Measurements from ENCODE around the gene FOXP1.

FOXP1 gene

DNA sequence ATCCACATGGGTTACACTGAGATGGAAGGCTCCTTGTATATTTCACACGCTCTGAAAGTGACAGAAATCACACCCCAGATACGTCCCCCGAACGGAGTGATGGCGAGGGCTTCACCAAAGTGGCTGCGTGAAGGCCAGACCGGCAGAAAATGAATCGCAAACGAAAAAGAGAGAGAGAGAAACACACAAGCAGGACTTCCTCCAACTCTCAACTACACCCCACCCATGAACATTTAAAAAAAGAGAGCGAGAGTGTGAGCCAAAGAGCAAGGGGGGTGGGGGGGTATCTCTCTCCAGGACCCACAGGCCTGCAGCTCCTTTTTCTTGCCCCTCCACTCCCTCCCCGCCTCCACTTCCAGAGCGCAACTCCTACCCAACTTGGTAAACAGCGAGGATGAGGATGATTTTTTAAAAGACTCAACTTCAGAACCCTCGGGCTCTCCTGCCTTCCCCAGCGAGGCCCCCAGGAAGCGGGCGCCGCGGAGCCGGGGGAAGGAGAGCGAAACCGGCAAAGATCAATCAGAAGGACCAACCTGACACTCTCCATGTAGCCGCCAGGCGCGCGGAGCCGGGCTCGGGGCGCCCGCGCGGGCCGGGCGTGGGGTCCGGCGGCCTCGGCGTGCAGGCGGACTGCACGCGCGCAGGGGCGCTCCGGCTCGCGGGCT is 519.1 kb downstream of the FOXP1 start:
- Histone ChIP-seq H3K36me3 (no peaks in the 10 kb centered on the region), H3K9me3 (no peaks in the 10 kb centered on the region), H3K4me3 (ENCODE audit: low read depth in 1 of 2, low read length in 1 of 2) (peak overlapping the region; percentile 71 to 77), H3K27me3 (no peaks in the 10 kb centered on the region), H3K27ac (peak overlapping the region; percentile 88), H3K4me1 (ENCODE audit: control insufficient read depth in 1 of 2, insufficient read depth in 1 of 2, low read depth in 1 of 2, low read length in 1 of 2) (peaks cover 62 to 71% of the 10 kb centered on the region in 2 experiments)
- TF ChIP-seq, protein P1, sequence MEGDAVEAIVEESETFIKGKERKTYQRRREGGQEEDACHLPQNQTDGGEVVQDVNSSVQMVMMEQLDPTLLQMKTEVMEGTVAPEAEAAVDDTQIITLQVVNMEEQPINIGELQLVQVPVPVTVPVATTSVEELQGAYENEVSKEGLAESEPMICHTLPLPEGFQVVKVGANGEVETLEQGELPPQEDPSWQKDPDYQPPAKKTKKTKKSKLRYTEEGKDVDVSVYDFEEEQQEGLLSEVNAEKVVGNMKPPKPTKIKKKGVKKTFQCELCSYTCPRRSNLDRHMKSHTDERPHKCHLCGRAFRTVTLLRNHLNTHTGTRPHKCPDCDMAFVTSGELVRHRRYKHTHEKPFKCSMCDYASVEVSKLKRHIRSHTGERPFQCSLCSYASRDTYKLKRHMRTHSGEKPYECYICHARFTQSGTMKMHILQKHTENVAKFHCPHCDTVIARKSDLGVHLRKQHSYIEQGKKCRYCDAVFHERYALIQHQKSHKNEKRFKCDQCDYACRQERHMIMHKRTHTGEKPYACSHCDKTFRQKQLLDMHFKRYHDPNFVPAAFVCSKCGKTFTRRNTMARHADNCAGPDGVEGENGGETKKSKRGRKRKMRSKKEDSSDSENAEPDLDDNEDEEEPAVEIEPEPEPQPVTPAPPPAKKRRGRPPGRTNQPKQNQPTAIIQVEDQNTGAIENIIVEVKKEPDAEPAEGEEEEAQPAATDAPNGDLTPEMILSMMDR (IDR thresholded peaks at IDR 0.05) = peak; percentile 11

DNA sequence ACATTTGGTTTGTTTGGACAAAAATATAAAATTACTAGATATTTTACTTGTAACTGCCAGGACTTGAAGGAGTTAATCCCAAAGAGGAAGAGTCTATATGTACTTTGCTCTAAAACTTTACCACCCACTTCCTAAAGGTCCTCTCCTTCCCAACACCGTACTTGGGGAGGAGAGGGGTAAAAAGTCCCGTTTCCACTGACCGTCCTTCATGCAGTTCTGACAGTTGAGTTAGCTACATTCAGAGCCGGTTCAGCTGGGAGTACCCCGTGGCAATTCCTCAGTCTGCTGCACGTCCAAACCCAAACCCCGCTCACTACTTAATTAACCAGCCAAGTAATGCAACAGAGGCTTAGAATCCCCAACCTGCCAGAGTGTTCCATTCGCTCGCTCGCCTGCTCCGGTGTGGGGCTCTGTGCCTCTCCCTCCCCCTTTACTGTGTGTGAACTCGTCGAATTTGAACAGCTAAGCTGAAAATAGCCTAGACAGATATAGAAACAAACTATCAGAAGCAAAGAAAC is 519.7 kb downstream of the FOXP1 start:
- peaks cover 56 to 65% of the 10 kb centered on the region in 2 experiments for H3K4me1 ChIP-seq (ENCODE audit: control insufficient read depth in 1 of 2, insufficient read depth in 1 of 2, low read depth in 1 of 2, low read length in 1 of 2)

DNA sequence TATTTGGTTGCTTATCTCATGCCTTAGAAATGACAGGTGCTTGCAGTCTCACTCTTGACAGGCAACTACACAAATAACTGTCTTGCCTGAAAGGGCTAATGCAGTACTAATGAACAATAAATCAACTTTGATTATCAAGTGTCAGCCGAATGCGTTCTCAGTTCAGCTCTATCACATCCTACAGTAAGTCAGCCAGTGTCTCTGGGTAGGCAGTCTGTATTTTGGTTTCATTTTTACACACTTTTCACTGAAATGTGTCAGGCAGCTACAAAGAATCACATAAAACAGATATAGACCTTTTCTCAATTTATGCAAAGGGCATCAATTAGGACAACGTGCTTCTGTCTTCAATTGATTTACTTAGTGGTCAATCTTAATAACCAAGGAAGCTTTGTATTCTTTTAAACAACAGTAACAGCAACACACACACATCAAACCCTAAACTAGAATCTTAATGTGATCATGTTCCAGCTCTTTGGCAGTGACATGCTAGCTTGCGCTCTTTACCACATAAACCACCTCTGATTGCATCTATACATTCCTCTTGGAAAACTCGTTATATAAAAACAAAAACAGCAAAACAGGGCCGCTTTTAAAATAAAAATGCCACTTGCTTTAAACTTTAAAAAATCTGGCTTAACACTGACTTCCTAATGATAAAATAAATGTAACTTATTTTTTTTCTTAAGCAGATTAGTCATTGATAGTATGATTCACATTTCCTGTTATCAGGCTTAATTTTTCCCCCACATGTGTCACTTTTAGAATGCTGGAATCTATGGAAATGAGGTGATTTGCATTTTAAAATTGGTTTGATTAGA is 520.4 kb downstream of the FOXP1 start:
- Histone ChIP-seq H3K4me3 (ENCODE audit: low read depth in 1 of 2, low read length in 1 of 2) (peak overlapping the region; percentile 71 to 77), H3K36me3 (no peaks in the 10 kb centered on the region)

More for the DNA sequence above, 519.7 kb downstream of the FOXP1 start:
- no peaks in the 10 kb centered on the region for H3K9me3 ChIP-seq
- H3K27ac ChIP-seq = peak overlapping the region; percentile 88
- H3K36me3 ChIP-seq = no peaks in the 10 kb centered on the region
- H3K4me3 ChIP-seq (ENCODE audit: low read depth in 1 of 2, low read length in 1 of 2) = peak overlapping the region; percentile 71 to 77
- TF ChIP-seq, protein P1 (IDR thresholded peaks at IDR 0.05) = no peak
- no peaks in the 10 kb centered on the region for H3K27me3 ChIP-seq

DNA sequence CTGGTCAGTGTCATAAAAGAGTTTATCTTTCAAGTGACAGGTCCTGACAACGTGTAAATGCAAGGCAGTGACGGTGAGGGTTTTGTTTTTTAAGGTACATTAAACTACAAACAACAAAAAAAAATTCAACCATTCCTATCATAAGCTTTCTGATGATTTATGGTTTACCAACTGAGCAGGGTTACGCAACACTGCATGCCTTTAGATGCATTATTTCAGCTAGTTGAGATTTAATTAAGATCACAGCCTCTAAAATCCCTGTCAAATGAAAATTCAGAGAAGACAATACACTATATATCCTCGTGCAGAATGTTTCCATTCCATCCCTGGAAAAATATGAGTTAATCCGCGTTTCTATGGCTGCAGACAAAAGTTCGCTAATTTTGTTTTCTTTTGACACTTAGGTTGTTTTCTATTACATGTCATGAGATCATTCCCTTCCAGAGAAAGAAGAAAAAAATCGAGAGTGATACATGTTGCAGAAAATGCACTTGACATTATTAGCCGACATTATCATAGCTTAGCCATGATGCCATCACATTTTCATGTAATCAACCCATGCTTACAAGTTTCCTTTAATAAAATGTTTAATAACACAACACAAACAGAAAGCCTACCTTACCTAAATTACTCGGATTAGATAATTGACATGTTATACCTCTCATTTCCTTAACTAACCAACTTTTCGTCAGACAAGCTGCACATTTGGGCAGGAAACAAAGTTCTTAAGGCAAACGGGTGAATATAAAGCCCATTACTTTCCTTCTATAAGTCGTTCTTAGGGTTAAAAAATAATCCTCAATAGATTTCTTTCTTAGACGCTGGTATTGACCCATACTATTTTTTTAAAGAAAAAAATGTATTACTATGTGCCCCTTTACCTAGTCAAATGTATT is 521.2 kb downstream of the FOXP1 start:
- Histone ChIP-seq H3K36me3 (no peaks in the 10 kb centered on the region), H3K4me3 (ENCODE audit: low read depth in 1 of 2, low read length in 1 of 2) (no peak overlapping the region), H3K4me1 (ENCODE audit: control insufficient read depth in 1 of 2, insufficient read depth in 1 of 2, low read depth in 1 of 2, low read length in 1 of 2) (peaks cover 45 to 50% of the 10 kb centered on the region in 2 experiments), H3K27me3 (no peaks in the 10 kb centered on the region), H3K27ac (peak overlapping the region; percentile 88), H3K9me3 (no peaks in the 10 kb centered on the region)
- TF ChIP-seq, protein P1 (IDR thresholded peaks at IDR 0.05) = no peak

More for the DNA sequence above, 520.4 kb downstream of the FOXP1 start:
- Histone ChIP-seq H3K9me3 (no peaks in the 10 kb centered on the region), H3K4me1 (ENCODE audit: control insufficient read depth in 1 of 2, insufficient read depth in 1 of 2, low read depth in 1 of 2, low read length in 1 of 2) (peaks cover 53 to 58% of the 10 kb centered on the region in 2 experiments), H3K27ac (peak overlapping the region; percentile 88), H3K27me3 (no peaks in the 10 kb centered on the region)
- TF ChIP-seq, protein P1 (IDR thresholded peaks at IDR 0.05) = no peak

DNA sequence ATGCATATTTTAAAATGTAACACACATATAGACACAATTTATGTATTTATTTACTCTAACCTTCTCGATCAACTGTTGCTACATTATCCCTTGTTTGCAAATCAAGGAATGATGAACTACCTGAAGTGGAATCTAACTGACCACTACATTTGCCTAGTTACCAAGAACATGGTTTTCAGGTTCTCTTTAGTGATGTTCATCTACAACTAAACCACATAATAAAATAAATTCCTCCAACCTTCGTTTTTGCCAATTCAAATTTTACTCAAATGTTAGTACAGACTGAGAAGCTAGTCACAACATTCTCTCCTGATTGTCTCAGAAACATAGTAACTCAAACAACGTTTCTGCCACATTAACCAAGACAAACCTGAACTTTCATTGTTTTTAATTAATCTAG is 521.9 kb downstream of the FOXP1 start:
- peaks cover 38 to 43% of the 10 kb centered on the region in 2 experiments for H3K4me1 ChIP-seq (ENCODE audit: control insufficient read depth in 1 of 2, insufficient read depth in 1 of 2, low read depth in 1 of 2, low read length in 1 of 2)
- H3K27me3 ChIP-seq = no peaks in the 10 kb centered on the region
- no peaks in the 10 kb centered on the region for H3K36me3 ChIP-seq
- no peaks in the 10 kb centered on the region for H3K9me3 ChIP-seq
- TF ChIP-seq, protein P1 (IDR thresholded peaks at IDR 0.05) = no peak
- no peak overlapping the region for H3K27ac ChIP-seq
- H3K4me3 ChIP-seq (ENCODE audit: low read depth in 1 of 2, low read length in 1 of 2) = no peak overlapping the region
